ENCODE measurements around the gene CYP51A1. TPM values are rescaled to one million over a fixed set of nuclear protein-coding genes. Genes with fewer than 3 reads are reported as not detected.

The CYP51A1 gene
- total RNA-seq, 1 experiment from 2014 or later = 80.0 TPM

DNA sequence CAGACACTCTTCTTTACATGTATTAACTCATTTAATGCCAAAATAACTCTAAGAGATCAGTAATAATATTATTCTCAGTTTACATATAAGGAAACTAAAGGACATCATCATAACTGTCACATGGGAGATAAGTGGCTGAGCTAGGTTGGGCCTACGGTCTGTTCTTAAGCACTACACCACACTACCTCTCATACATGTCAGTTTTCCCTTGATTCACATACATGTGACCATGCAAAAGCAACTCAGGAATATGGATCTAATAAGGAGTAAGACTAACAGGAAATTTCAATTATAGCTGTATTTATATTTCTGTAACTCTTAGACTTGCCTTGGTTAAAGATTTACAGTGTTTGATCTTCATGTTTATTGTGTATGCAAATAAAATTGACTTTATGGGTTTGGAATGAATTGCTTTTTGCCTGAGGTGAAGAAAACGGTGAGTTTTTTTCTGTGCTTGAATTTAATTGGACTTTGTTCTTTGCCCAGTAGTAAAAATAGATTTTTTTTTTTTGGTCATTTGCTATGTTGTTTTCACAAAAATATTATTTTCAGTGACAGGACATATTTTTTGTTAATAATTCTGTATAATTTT lies 69.7 kb downstream of the CYP51A1 start:
- H4K8ac ChIP-seq (replicated peaks; ENCODE audit: insufficient read length, low read depth, low read length) = no peak overlapping the region
- H3K23ac ChIP-seq (ENCODE audit: insufficient read length, low read depth, low read length) = no peak overlapping the region
- WGBS (ENCODE audit: extremely low coverage, insufficient read length, low lambda C conversion rate) = no CpG with 5 or more reads among the region's 2 CpGs
- H2AFZ ChIP-seq (ENCODE audit: low read length) = no peak overlapping the region
- no peaks in the 10 kb centered on the region for H3K4me1 Mint-ChIP-seq
- no peaks in the 10 kb centered on the region for H3K27me3 ChIP-seq (ENCODE audit: insufficient read depth, low read length)
- H2AK5ac ChIP-seq (ENCODE audit: insufficient read length, low read length) = no peak overlapping the region
- H3K36me3 Mint-ChIP-seq (ENCODE audit: insufficient read depth in 1 of 3, low read depth in 3 of 3) = peaks cover 0 to 9% (median 4%) of the 10 kb centered on the region in 3 experiments; a peak in 4 of 7 replicates
- no peak overlapping the region for H2BK20ac ChIP-seq (ENCODE audit: low read depth, low read length, poor library complexity, severe bottlenecking)
- no peak overlapping the region for H3K27ac ChIP-seq (ENCODE audit: insufficient read length, low read depth, low read length)
- H3K9me3 Mint-ChIP-seq = no peaks in the 10 kb centered on the region
- H3K14ac ChIP-seq (ENCODE audit: insufficient read depth, low read length) = no peak overlapping the region
- H2BK15ac ChIP-seq (ENCODE audit: low read depth, low read length) = no peak overlapping the region
- no peak overlapping the region for H3K56ac ChIP-seq (ENCODE audit: insufficient read length, low read depth, low read length)
- H3K23me2 ChIP-seq (ENCODE audit: insufficient read length, low read depth, low read length, poor library complexity, severe bottlenecking) = no peaks in the 10 kb centered on the region
- no peak overlapping the region for H2BK12ac ChIP-seq (ENCODE audit: insufficient read length, low read depth, low read length)
- no peak overlapping the region for H3K27ac Mint-ChIP-seq
- H3T11ph ChIP-seq (ENCODE audit: low read length) = no peak overlapping the region
- no peak overlapping the region for H2BK5ac ChIP-seq (ENCODE audit: insufficient read length, low read length)
- H3K4me3 Mint-ChIP-seq = no peak overlapping the region
- no peak overlapping the region for H3K9ac ChIP-seq (ENCODE audit: extremely low read depth, insufficient read length, low read length)
- no peaks in the 10 kb centered on the region for H3K79me2 ChIP-seq (ENCODE audit: insufficient read depth, low read length)
- no peak overlapping the region for H4K5ac ChIP-seq (ENCODE audit: insufficient read length, low read depth, low read length)
- H3K79me1 ChIP-seq (ENCODE audit: insufficient read depth, low read depth, low read length, poor library complexity, severe bottlenecking) = no peaks in the 10 kb centered on the region
- no peaks in the 10 kb centered on the region for H3K27me3 Mint-ChIP-seq (ENCODE audit: low read depth)
- no peaks in the 10 kb centered on the region for H3K4me1 ChIP-seq (ENCODE audit: insufficient read depth, low read length)
- H2BK120ac ChIP-seq (ENCODE audit: low read depth, low read length, poor library complexity, severe bottlenecking) = no peak overlapping the region
- no peak overlapping the region for H3K18ac ChIP-seq (ENCODE audit: insufficient read length, low read depth, low read length)
- no peaks in the 10 kb centered on the region for H3K9me3 ChIP-seq (ENCODE audit: control insufficient read depth, low read depth, low read length)
- DNase-seq = no peak
- no peak overlapping the region for H3K4me2 ChIP-seq (ENCODE audit: insufficient read depth, insufficient read length, low read length)
- no peak overlapping the region for H3K4ac ChIP-seq (ENCODE audit: low read depth, low read length)
- TF ChIP-seq, protein P1, sequence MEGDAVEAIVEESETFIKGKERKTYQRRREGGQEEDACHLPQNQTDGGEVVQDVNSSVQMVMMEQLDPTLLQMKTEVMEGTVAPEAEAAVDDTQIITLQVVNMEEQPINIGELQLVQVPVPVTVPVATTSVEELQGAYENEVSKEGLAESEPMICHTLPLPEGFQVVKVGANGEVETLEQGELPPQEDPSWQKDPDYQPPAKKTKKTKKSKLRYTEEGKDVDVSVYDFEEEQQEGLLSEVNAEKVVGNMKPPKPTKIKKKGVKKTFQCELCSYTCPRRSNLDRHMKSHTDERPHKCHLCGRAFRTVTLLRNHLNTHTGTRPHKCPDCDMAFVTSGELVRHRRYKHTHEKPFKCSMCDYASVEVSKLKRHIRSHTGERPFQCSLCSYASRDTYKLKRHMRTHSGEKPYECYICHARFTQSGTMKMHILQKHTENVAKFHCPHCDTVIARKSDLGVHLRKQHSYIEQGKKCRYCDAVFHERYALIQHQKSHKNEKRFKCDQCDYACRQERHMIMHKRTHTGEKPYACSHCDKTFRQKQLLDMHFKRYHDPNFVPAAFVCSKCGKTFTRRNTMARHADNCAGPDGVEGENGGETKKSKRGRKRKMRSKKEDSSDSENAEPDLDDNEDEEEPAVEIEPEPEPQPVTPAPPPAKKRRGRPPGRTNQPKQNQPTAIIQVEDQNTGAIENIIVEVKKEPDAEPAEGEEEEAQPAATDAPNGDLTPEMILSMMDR (conservative IDR thresholded peaks at IDR 0.05) = no peak
- H4K91ac ChIP-seq (ENCODE audit: insufficient read length, low read depth, low read length) = no peak overlapping the region
- H4K20me1 ChIP-seq (ENCODE audit: control insufficient read depth, insufficient read depth, insufficient read length) = no peaks in the 10 kb centered on the region

Other genes with a start within 250 kb of the CYP51A1 start
- gene AKAP9, start 193.6 kb downstream of the CYP51A1 start, total RNA-seq (2021) = 21.5 and 22.4 TPM in 2 replicates
- not detected in 2 replicates for gene LRRD1, start 44.7 kb upstream of the CYP51A1 start, total RNA-seq (2021)
- 34.9 and 38.1 TPM in 2 replicates for gene KRIT1, start 111.4 kb upstream of the CYP51A1 start, total RNA-seq (2021)
- 42.0 and 48.1 TPM in 2 replicates for gene ANKIB1, start 111.5 kb upstream of the CYP51A1 start, total RNA-seq (2021)

Data from H9 (cell line).